Dendritic cell treated with granulocyte-macrophage colony-stimulating factor and Interleukin-4, amounts not matched to agents 40 ng/mL and 50 ng/mL, for 4 days (primary cell): ENCODE data around the gene CIITA.
"Not testable (repeated sequence)": the region's sequence is repeated elsewhere in the genome, so short reads cannot be mapped to it uniquely, and the experiment has no call there.

ENCODE experiments used
- H3K27ac Mint-ChIP-seq: one replicate; pipeline ENCODE4 v1.8.0; 2022; ENCODE audit warnings: mild to moderate bottlenecking, mixed read lengths
- H3K27me3 Mint-ChIP-seq: one replicate; pipeline ENCODE4 v1.8.0; 2022; ENCODE audit warnings: mild to moderate bottlenecking, mixed read lengths
- H3K36me3 Mint-ChIP-seq: one replicate; pipeline ENCODE4 v1.8.0; 2022; ENCODE audit warnings: low read depth, mixed read lengths
- H3K4me1 Mint-ChIP-seq: one replicate; pipeline ENCODE4 v1.8.0; 2022; ENCODE audit warnings: low read depth, mixed read lengths
- H3K4me3 Mint-ChIP-seq: one replicate; pipeline ENCODE4 v1.8.0; 2022; ENCODE audit warnings: mild to moderate bottlenecking, moderate library complexity, mixed read lengths
- H3K9me3 Mint-ChIP-seq: one replicate; pipeline ENCODE4 v1.8.0; 2022; ENCODE audit warnings: mixed read lengths
- intact Hi-C: fragments of 100-400 bp; cut with micrococcal nuclease; formaldehyde crosslinking; loops from one replicate; pipeline ENCODE4 v1.15.0; 2022

The CIITA gene

GRCh38 chr16:10935226-10935915 is 58.4 kb downstream of the CIITA start:
- Mint-ChIP-seq H3K9me3 (no peaks in the 10 kb centered on the region), H3K4me1 (peaks cover 66% of the 10 kb centered on the region), H3K4me3 (no peak overlapping the region), H3K27me3 (no peaks in the 10 kb centered on the region), H3K27ac (no peak overlapping the region), H3K36me3 (peaks cover 74% of the 10 kb centered on the region)
- intact Hi-C loops, result no loop called here

- no peak overlapping the region for H3K4me3 Mint-ChIP-seq
- peak overlapping the region; percentile 80 for H3K27ac Mint-ChIP-seq
- H3K36me3 Mint-ChIP-seq, result peaks cover 80% of the 10 kb centered on the region
- H3K9me3 Mint-ChIP-seq, result no peaks in the 10 kb centered on the region
- H3K4me1 Mint-ChIP-seq, result peaks cover 76% of the 10 kb centered on the region
- intact Hi-C loops, result no loop called here
- H3K27me3 Mint-ChIP-seq, result no peaks in the 10 kb centered on the region
Measured at GRCh38 chr16:10936272-10936984, 59.4 kb downstream of the CIITA start.

GRCh38 chr16:10937068-10937859 is 60.3 kb downstream of the CIITA start:
- Mint-ChIP-seq H3K4me1 (peaks cover 79% of the 10 kb centered on the region), H3K27me3 (no peaks in the 10 kb centered on the region), H3K9me3 (no peaks in the 10 kb centered on the region), H3K27ac (peak overlapping the region; percentile 80), H3K4me3 (peak overlapping the region; percentile 37), H3K36me3 (peaks cover 83% of the 10 kb centered on the region)
- intact Hi-C loops, result no loop called here

GRCh38 chr16:10938321-10938720 is 61.3 kb downstream of the CIITA start:
- H3K4me1 Mint-ChIP-seq, result peaks cover 87% of the 10 kb centered on the region
- intact Hi-C loops, result no loop called here

GRCh38 chr16:10938796-10939648 is 62.0 kb downstream of the CIITA start:
- H3K36me3 Mint-ChIP-seq, result peaks cover 71% of the 10 kb centered on the region
- H3K27ac Mint-ChIP-seq, result peak overlapping the region; percentile 80
- intact Hi-C loops, result no loop called here
- peaks cover 84% of the 10 kb centered on the region for H3K4me1 Mint-ChIP-seq
- no peaks in the 10 kb centered on the region for H3K27me3 Mint-ChIP-seq
- peak overlapping the region; percentile 75 for H3K4me3 Mint-ChIP-seq
- no peaks in the 10 kb centered on the region for H3K9me3 Mint-ChIP-seq

More at GRCh38 chr16:10938321-10938720, 61.3 kb downstream of the CIITA start:
- H3K27me3 Mint-ChIP-seq, result no peaks in the 10 kb centered on the region
- peaks cover 78% of the 10 kb centered on the region for H3K36me3 Mint-ChIP-seq
- H3K27ac Mint-ChIP-seq, result peak overlapping the region; percentile 80
- peak overlapping the region; percentile 75 for H3K4me3 Mint-ChIP-seq
- H3K9me3 Mint-ChIP-seq, result no peaks in the 10 kb centered on the region

GRCh38 chr16:10939649-10940234 is 62.7 kb downstream of the CIITA start:
- Mint-ChIP-seq H3K36me3 (peaks cover 70% of the 10 kb centered on the region), H3K27ac (peak overlapping the region; percentile 80), H3K4me3 (peak overlapping the region; percentile 75), H3K4me1 (peaks cover 81% of the 10 kb centered on the region), H3K9me3 (no peaks in the 10 kb centered on the region), H3K27me3 (no peaks in the 10 kb centered on the region)
- intact Hi-C loops, result no loop called here

- Mint-ChIP-seq H3K36me3 (peaks cover 65% of the 10 kb centered on the region), H3K27me3 (no peaks in the 10 kb centered on the region), H3K27ac (peak overlapping the region; percentile 60)
Measured at GRCh38 chr16:10940501-10941079, 63.6 kb downstream of the CIITA start.

GRCh38 chr16:10941127-10941933 is 64.3 kb downstream of the CIITA start:
- peaks cover 84% of the 10 kb centered on the region for H3K4me1 Mint-ChIP-seq
- H3K4me3 Mint-ChIP-seq, result peak overlapping the region; percentile 75
- no peaks in the 10 kb centered on the region for H3K9me3 Mint-ChIP-seq
- H3K27me3 Mint-ChIP-seq, result no peaks in the 10 kb centered on the region
- intact Hi-C loops, result no loop called here
- peak overlapping the region; percentile 60 for H3K27ac Mint-ChIP-seq
- H3K36me3 Mint-ChIP-seq, result peaks cover 58% of the 10 kb centered on the region

More at GRCh38 chr16:10940501-10941079, 63.6 kb downstream of the CIITA start:
- Mint-ChIP-seq H3K4me1 (peaks cover 84% of the 10 kb centered on the region), H3K4me3 (peak overlapping the region; percentile 75), H3K9me3 (no peaks in the 10 kb centered on the region)
- intact Hi-C loops, result no loop called here

- Mint-ChIP-seq H3K4me3 (peak overlapping the region; percentile 75), H3K36me3 (peaks cover 52% of the 10 kb centered on the region), H3K4me1 (peaks cover 81% of the 10 kb centered on the region), H3K27ac (peak overlapping the region; percentile 60)
- H3K27me3 Mint-ChIP-seq, H3K9me3 Mint-ChIP-seq, intact Hi-C loops: not testable (repeated sequence)
Measured at GRCh38 chr16:10941935-10942351, 64.9 kb downstream of the CIITA start.

- Mint-ChIP-seq H3K27me3 (no peaks in the 10 kb centered on the region), H3K4me1 (peaks cover 81% of the 10 kb centered on the region), H3K36me3 (peaks cover 52% of the 10 kb centered on the region), H3K27ac (peak within 1 kb of the TSS; percentile 60), H3K9me3 (no peaks in the 10 kb centered on the region), H3K4me3 (peak within 1 kb of the TSS; percentile 75)
- intact Hi-C loops, result no loop called here
Measured at GRCh38 chr16:10942352-10943063, 65.5 kb downstream of the CIITA start, which contains the start of gene DEXI. Gene DEXI (minus strand): TSS chr16:10942468. CDS start chr16:10942005, 463 bp downstream.

- intact Hi-C loops, result no loop called here
Measured at GRCh38 chr16:10943064-10943353, 66.0 kb downstream of the CIITA start.

More at GRCh38 chr16:10943064-10943353, 66.0 kb downstream of the CIITA start:
- no peak overlapping the region for H3K4me3 Mint-ChIP-seq
- H3K9me3 Mint-ChIP-seq, result no peaks in the 10 kb centered on the region
- H3K27ac Mint-ChIP-seq, result no peak overlapping the region
- H3K36me3 Mint-ChIP-seq, result peaks cover 47% of the 10 kb centered on the region
- H3K4me1 Mint-ChIP-seq, result peaks cover 78% of the 10 kb centered on the region
- no peaks in the 10 kb centered on the region for H3K27me3 Mint-ChIP-seq
